Measurements from ENCODE around the gene TRIO.

TRIO gene

GRCh38 chr5:14497311-14497710, 354.2 kb downstream of the TRIO start:
- FAIRE-seq, result no peak
- no peak for TF ChIP-seq POLR2A (IDR thresholded peaks at IDR 0.05; ENCODE audit: low read depth, low read length)
- DNase-seq (ENCODE audit: insufficient read length, low spot score), result no peak

GRCh38 chr5:14501353-14502293, 358.5 kb downstream of the TRIO start:
- no peak for FAIRE-seq
- no peak for TF ChIP-seq POLR2A (IDR thresholded peaks at IDR 0.05; ENCODE audit: low read depth, low read length)
- DNase-seq (ENCODE audit: insufficient read length, low spot score), result no peak

GRCh38 chr5:14502294-14502690, 359.1 kb downstream of the TRIO start:
- DNase-seq (ENCODE audit: insufficient read length, low spot score) (no peak), FAIRE-seq (no peak)
- no peak for TF ChIP-seq POLR2A (IDR thresholded peaks at IDR 0.05; ENCODE audit: low read depth, low read length)

GRCh38 chr5:14503017-14503680, 360.0 kb downstream of the TRIO start:
- DNase-seq (ENCODE audit: insufficient read length, low spot score) (no peak), FAIRE-seq (no peak)
- TF ChIP-seq POLR2A (IDR thresholded peaks at IDR 0.05; ENCODE audit: low read depth, low read length), result no peak

GRCh38 chr5:14503681-14504331, 360.7 kb downstream of the TRIO start:
- no peak for TF ChIP-seq POLR2A (IDR thresholded peaks at IDR 0.05; ENCODE audit: low read depth, low read length)
- FAIRE-seq, result no peak

GRCh38 chr5:14504332-14504727, 361.2 kb downstream of the TRIO start:
- TF ChIP-seq POLR2A (IDR thresholded peaks at IDR 0.05; ENCODE audit: low read depth, low read length), result no peak
- FAIRE-seq (no peak), DNase-seq (ENCODE audit: insufficient read length, low spot score) (no peak)

More at GRCh38 chr5:14503681-14504331, 360.7 kb downstream of the TRIO start:
- no peak for DNase-seq (ENCODE audit: insufficient read length, low spot score)

- FAIRE-seq, result no peak
- no peak for TF ChIP-seq POLR2A (IDR thresholded peaks at IDR 0.05; ENCODE audit: low read depth, low read length)
- DNase-seq (ENCODE audit: insufficient read length, low spot score), result no peak
These were observed 361.7 kb downstream of the TRIO start for GRCh38 chr5:14504816-14505215.

GRCh38 chr5:14505310-14506139, 362.4 kb downstream of the TRIO start:
- no peak for FAIRE-seq
- TF ChIP-seq POLR2A (IDR thresholded peaks at IDR 0.05; ENCODE audit: low read depth, low read length), result no peak
- no peak for DNase-seq (ENCODE audit: insufficient read length, low spot score)

GRCh38 chr5:14506140-14506538, 363.0 kb downstream of the TRIO start:
- TF ChIP-seq POLR2A (IDR thresholded peaks at IDR 0.05; ENCODE audit: low read depth, low read length), result no peak
- FAIRE-seq, result no peak
- DNase-seq (ENCODE audit: insufficient read length, low spot score), result no peak

- TF ChIP-seq POLR2A (IDR thresholded peaks at IDR 0.05; ENCODE audit: low read depth, low read length), result no peak
- FAIRE-seq (no peak), DNase-seq (ENCODE audit: insufficient read length, low spot score) (no peak)
These were observed 363.5 kb downstream of the TRIO start for GRCh38 chr5:14506661-14507060.

GRCh38 chr5:14507156-14507941, 364.2 kb downstream of the TRIO start:
- no peak for FAIRE-seq
- DNase-seq (ENCODE audit: insufficient read length, low spot score), result no peak
- TF ChIP-seq POLR2A (IDR thresholded peaks at IDR 0.05; ENCODE audit: low read depth, low read length), result no peak

- DNase-seq (ENCODE audit: insufficient read length, low spot score) (no peak), FAIRE-seq (no peak)
- no peak for TF ChIP-seq POLR2A (IDR thresholded peaks at IDR 0.05; ENCODE audit: low read depth, low read length)
These were observed 364.9 kb downstream of the TRIO start for GRCh38 chr5:14508046-14508445.

- no peak for TF ChIP-seq POLR2A (IDR thresholded peaks at IDR 0.05; ENCODE audit: low read depth, low read length)
- no peak for FAIRE-seq
- no peak for DNase-seq (ENCODE audit: insufficient read length, low spot score)
These were observed 366.4 kb downstream of the TRIO start for GRCh38 chr5:14509556-14509955.
